Smooth muscle cell (in vitro differentiated cells): ENCODE data around the gene DYNC1LI2. TPM values are rescaled to one million over a fixed set of nuclear protein-coding genes. Genes with fewer than 3 reads are reported as not detected.

Source experiments
- DNase-seq: peaks from one replicate; lab custom pipeline; 2025; ENCODE audit not compliant: unreplicated experiment; lab: John Stamatoyannopoulos, UW
- H2AFZ ChIP-seq: fragments of 200-600 bp; sonication (generic); 2 replicates; pipeline ENCODE4 v1.6.0; 2016; ENCODE audit warnings: antibody characterized with exemption, low read depth, mild to moderate bottlenecking
- H3F3A ChIP-seq: fragments of 200-600 bp; sonication (generic); 2 replicates; pipeline ENCODE4 v1.6.0; 2017; ENCODE audit warnings: antibody characterized with exemption, low read depth
- H3K27ac ChIP-seq: fragments of 200-600 bp; sonication (generic); 2 replicates; pipeline ENCODE4 v1.5.1; 2016; ENCODE audit warnings: low read depth, mild to moderate bottlenecking
- H3K27me3 ChIP-seq: fragments of 200-600 bp; sonication (generic); 2 replicates; pipeline ENCODE4 v1.6.1; 2016; ENCODE audit warnings: low read depth, mild to moderate bottlenecking
- H3K36me3 ChIP-seq: fragments of 200-600 bp; sonication (generic); 2 replicates; pipeline ENCODE4 v1.5.1; 2016; ENCODE audit warnings: low read depth
- H3K4me1 ChIP-seq: fragments of 200-600 bp; sonication (generic); 2 replicates; pipeline ENCODE4 v1.5.1; 2016; ENCODE audit warnings: low read depth
- H3K4me2 ChIP-seq: fragments of 200-600 bp; sonication (generic); 2 replicates; pipeline ENCODE4 v1.6.0; 2016; ENCODE audit warnings: mild to moderate bottlenecking
- H3K4me3 ChIP-seq: fragments of 200-600 bp; sonication (generic); 2 replicates; pipeline ENCODE4 v1.5.1; 2016; ENCODE audit warnings: mild to moderate bottlenecking
- H3K79me2 ChIP-seq: fragments of 200-600 bp; sonication (generic); 2 replicates; pipeline ENCODE4 v1.6.0; 2016; ENCODE audit warnings: low read depth, mild to moderate bottlenecking
- H3K9ac ChIP-seq: fragments of 200-600 bp; sonication (generic); 2 replicates; pipeline ENCODE4 v1.6.0; 2016; ENCODE audit warnings: low read depth
- H3K9me3 ChIP-seq: fragments of 200-600 bp; sonication (generic); replicated peaks from 2 replicates; pipeline ENCODE4 v1.5.1; 2016; ENCODE audit warnings: low read depth
- H4K20me1 ChIP-seq: fragments of 200-600 bp; sonication (generic); 2 replicates; pipeline ENCODE4 v1.6.0; 2016; ENCODE audit warnings: low read depth
- CTCF ChIP-seq: fragments of 200-600 bp; sonication (generic); IDR thresholded peaks from 2 replicates; pipeline ENCODE4 v1.5.1; 2017; ENCODE audit warnings: borderline replicate concordance, mild to moderate bottlenecking, antibody characterized with exemption; ENCODE audit not compliant: insufficient read depth, poor library complexity, severe bottlenecking
- WGBS: methylation state at CpG from one replicate; pipeline ENCODE4 v1.1.7; 2016; ENCODE audit warnings: low lambda C conversion rate; 5-methylcytosine and 5-hydroxymethylcytosine counted together
- polyA plus RNA-seq: library from polyadenylated mRNA; unstranded; fragments of >200 nt; fragmentation: Nextera tagmentation; extraction: Ambion mirVana; gene quantifications from 2 replicates; pipeline ENCODE4 v1.2.1, GENCODE V29; 2016
- total RNA-seq: library from RNA; depleted of rRNA; stranded (reverse); fragments of >200 nt; gene quantifications from 2 replicates; pipeline ENCODE4 v1.2.3, GENCODE V29; 2014

Gene DYNC1LI2
- total and polyA plus RNA-seq, 2 experiments from 2014 or later, result 74.1 to 90.8 TPM

- Histone ChIP-seq H3K9me3 (no peaks in the 10 kb centered on the region), H3K4me2 (no peak overlapping the region), H3K27me3 (no peaks in the 10 kb centered on the region), H3K79me2 (no peaks in the 10 kb centered on the region), H2AFZ (no peak overlapping the region), H3K4me1 (no peaks in the 10 kb centered on the region), H3K9ac (no peak overlapping the region), H4K20me1 (peaks cover 4% of the 10 kb centered on the region), H3K4me3 (no peak overlapping the region), H3K36me3 (no peaks in the 10 kb centered on the region), H3K27ac (no peak overlapping the region), H3F3A (no peaks in the 10 kb centered on the region)
- no peak for DNase-seq
- TF ChIP-seq CTCF, result no peak
Measured at GRCh38 chr16:66712512-66712911, 38.9 kb downstream of the DYNC1LI2 start.

GRCh38 chr16:66711581-66711980, 39.8 kb downstream of the DYNC1LI2 start:
- no peak overlapping the region for H3K4me3 ChIP-seq
- H3K27me3 ChIP-seq, result no peaks in the 10 kb centered on the region
- DNase-seq, result no peak
- H3K36me3 ChIP-seq, result no peaks in the 10 kb centered on the region
- no peaks in the 10 kb centered on the region for H3K9me3 ChIP-seq
- no peaks in the 10 kb centered on the region for H4K20me1 ChIP-seq
- no peak overlapping the region for H3K4me2 ChIP-seq
- H3K79me2 ChIP-seq, result no peaks in the 10 kb centered on the region
- no peaks in the 10 kb centered on the region for H3F3A ChIP-seq
- H2AFZ ChIP-seq, result no peak overlapping the region
- TF ChIP-seq CTCF, result no peak
- H3K4me1 ChIP-seq, result no peaks in the 10 kb centered on the region
- no peak overlapping the region for H3K27ac ChIP-seq
- H3K9ac ChIP-seq, result no peak overlapping the region

- H3K27me3 ChIP-seq, result no peaks in the 10 kb centered on the region
- no peak overlapping the region for H3K4me3 ChIP-seq
- no peak for TF ChIP-seq CTCF
- no peak overlapping the region for H3K4me2 ChIP-seq
- no peak overlapping the region for H2AFZ ChIP-seq
- WGBS, result 80% methylated on average over 8 of the region's 8 CpGs
- H4K20me1 ChIP-seq, result no peaks in the 10 kb centered on the region
- H3K9ac ChIP-seq, result no peak overlapping the region
- H3K4me1 ChIP-seq, result peaks cover 5% of the 10 kb centered on the region
- DNase-seq, result no peak
- H3F3A ChIP-seq, result peaks cover 8% of the 10 kb centered on the region
- peak overlapping the region; percentile 23 for H3K27ac ChIP-seq
- H3K9me3 ChIP-seq, result no peaks in the 10 kb centered on the region
- H3K79me2 ChIP-seq, result no peaks in the 10 kb centered on the region
- H3K36me3 ChIP-seq, result no peaks in the 10 kb centered on the region
Measured at GRCh38 chr16:66706506-66706880, 44.9 kb downstream of the DYNC1LI2 start.

GRCh38 chr16:66705790-66706505, 45.5 kb downstream of the DYNC1LI2 start:
- Histone ChIP-seq H3K36me3 (no peaks in the 10 kb centered on the region), H3K9me3 (no peaks in the 10 kb centered on the region), H3K9ac (no peak overlapping the region), H2AFZ (no peak overlapping the region), H3K79me2 (no peaks in the 10 kb centered on the region), H4K20me1 (no peaks in the 10 kb centered on the region), H3K4me1 (peaks cover 5% of the 10 kb centered on the region), H3K27ac (peak overlapping the region; percentile 23), H3F3A (peaks cover 8% of the 10 kb centered on the region), H3K27me3 (no peaks in the 10 kb centered on the region), H3K4me3 (no peak overlapping the region), H3K4me2 (no peak overlapping the region)
- DNase-seq, result no peak
- 73% methylated on average over 11 of the region's 11 CpGs for WGBS
- TF ChIP-seq CTCF, result no peak
